ENCODE data around the gene GPA33.

- no peak for TF ChIP-seq CTCF (IDR thresholded peaks at IDR 0.05; ENCODE audit: poor library complexity)
- no peak for TF ChIP-seq EZH2 (IDR thresholded peaks at IDR 0.05; ENCODE audit: borderline replicate concordance)
- TF ChIP-seq EZH2phosphoT487 (IDR thresholded peaks at IDR 0.05; ENCODE audit: low read depth, severe bottlenecking, unreplicated experiment): no peak
Observed at GRCh38 chr1:167111868-167112709, 21.9 kb upstream of the GPA33 start.
